Parathyroid adenoma (tissue), 2 donors: ENCODE data around the gene FAM222A.

Experiments
- H2AFZ ChIP-seq: fragments of 300-600 bp; sonication (generic); one replicate; pipeline ENCODE4 v1.7.0; 2017; ENCODE audit warnings: antibody characterized with exemption, mild to moderate bottlenecking
- H3K27ac ChIP-seq: fragments of 300-600 bp; sonication (generic); one replicate; pipeline ENCODE4 v1.7.0; 2017
- H3K27me3 ChIP-seq: fragments of 300-600 bp; sonication (generic); one replicate; pipeline ENCODE4 v1.7.0; 2017; ENCODE audit warnings: low read length; ENCODE audit not compliant: control insufficient read depth, insufficient read depth
- H3K36me3 ChIP-seq: fragments of 300-600 bp; sonication (generic); one replicate; pipeline ENCODE4 v1.7.0; 2017; ENCODE audit warnings: low read length; ENCODE audit not compliant: control insufficient read depth, insufficient read depth
- H3K4me1 ChIP-seq: fragments of 300-600 bp; sonication (generic); one replicate; pipeline ENCODE4 v1.7.0; 2017; ENCODE audit warnings: control low read depth
- H3K4me2 ChIP-seq: fragments of 300-600 bp; sonication (generic); one replicate; pipeline ENCODE4 v1.7.0; 2017; ENCODE audit warnings: low read length
- H3K4me3 ChIP-seq: fragments of 300-600 bp; sonication (generic); one replicate; pipeline ENCODE4 v1.7.0; 2017; ENCODE audit warnings: low read depth, low read length
- H3K79me2 ChIP-seq: fragments of 300-600 bp; sonication (generic); one replicate; pipeline ENCODE4 v1.7.0; 2017; ENCODE audit warnings: control low read depth
- H3K9ac ChIP-seq: fragments of 300-600 bp; sonication (generic); one replicate; pipeline ENCODE4 v1.7.0; 2017; ENCODE audit warnings: mild to moderate bottlenecking
- H3K9me3 ChIP-seq: fragments of 300-600 bp; sonication (generic); one replicate; pipeline ENCODE4 v1.7.0; 2017; ENCODE audit warnings: low read length; ENCODE audit not compliant: control insufficient read depth
- CTCF ChIP-seq: fragments of 300-600 bp; sonication (generic); IDR thresholded peaks from one replicate; pipeline ENCODE4 v1.7.0; 2017; ENCODE audit warnings: antibody characterized with exemption, mild to moderate bottlenecking
- donor health status: primary hyperparathyroidism.

The FAM222A gene

DNA sequence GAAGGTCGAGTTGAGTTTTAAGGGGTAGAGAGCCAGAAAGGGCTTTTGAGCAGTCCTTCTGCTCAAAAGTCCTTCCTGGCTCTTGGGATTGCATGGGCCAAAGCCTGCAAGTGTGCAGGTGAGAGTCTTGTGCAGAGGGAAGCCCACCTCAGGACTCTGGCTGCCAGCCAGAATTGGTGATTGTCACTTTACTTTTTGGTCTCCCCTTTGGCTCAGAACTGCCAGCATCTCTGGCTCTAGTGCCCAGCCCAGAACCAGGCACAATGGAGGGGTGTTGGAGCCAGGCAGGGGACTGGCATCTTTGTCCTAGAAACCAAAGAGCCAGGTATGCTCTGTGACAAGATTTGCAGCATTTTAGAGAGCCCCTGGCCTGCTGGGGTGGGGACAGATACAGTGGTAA, 23.5 kb downstream of the FAM222A start:
- Histone ChIP-seq H3K36me3 (no peaks in the 10 kb centered on the region), H3K4me3 (no peak overlapping the region), H3K9me3 (no peaks in the 10 kb centered on the region), H3K9ac (no peak overlapping the region), H3K4me1 (peaks cover 31% of the 10 kb centered on the region), H3K27ac (no peak overlapping the region), H3K27me3 (no peaks in the 10 kb centered on the region), H2AFZ (peak overlapping the region; percentile 38), H3K79me2 (no peaks in the 10 kb centered on the region), H3K4me2 (no peak overlapping the region)
- no peak for TF ChIP-seq CTCF

DNA sequence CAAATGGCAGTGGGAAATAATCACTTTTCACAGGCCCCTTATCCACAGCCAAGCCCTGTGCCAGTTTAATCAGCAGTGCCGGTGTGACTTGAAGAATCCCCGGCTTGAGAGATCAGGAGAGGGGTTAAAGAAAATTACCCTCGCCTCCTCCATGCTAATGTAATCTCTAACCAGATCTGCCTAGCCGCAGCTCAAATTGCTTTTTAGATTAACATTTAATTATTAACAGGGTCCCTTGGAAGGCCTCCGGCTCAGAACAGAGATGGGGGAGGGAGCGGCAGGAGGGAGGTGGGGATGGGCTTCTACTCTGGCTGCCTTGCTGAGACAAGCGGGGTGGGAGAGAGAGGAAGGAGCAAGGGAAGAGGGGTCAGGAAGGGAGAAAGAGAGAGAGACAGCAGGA, 24.0 kb downstream of the FAM222A start:
- Histone ChIP-seq H3K9ac (no peak overlapping the region), H3K27ac (no peak overlapping the region), H3K36me3 (no peaks in the 10 kb centered on the region), H3K9me3 (no peaks in the 10 kb centered on the region), H2AFZ (peak overlapping the region; percentile 65), H3K27me3 (no peaks in the 10 kb centered on the region), H3K4me3 (no peak overlapping the region), H3K4me2 (no peak overlapping the region), H3K4me1 (peaks cover 31% of the 10 kb centered on the region), H3K79me2 (no peaks in the 10 kb centered on the region)
- TF ChIP-seq CTCF = no peak

- no peaks in the 10 kb centered on the region for H3K27me3 ChIP-seq
- no peak overlapping the region for H3K9ac ChIP-seq
- no peak overlapping the region for H3K27ac ChIP-seq
- peak overlapping the region; percentile 65 for H2AFZ ChIP-seq
- no peak overlapping the region for H3K4me3 ChIP-seq
- H3K36me3 ChIP-seq = no peaks in the 10 kb centered on the region
- no peaks in the 10 kb centered on the region for H3K9me3 ChIP-seq
- TF ChIP-seq CTCF = no peak
- no peak overlapping the region for H3K4me2 ChIP-seq
- no peaks in the 10 kb centered on the region for H3K79me2 ChIP-seq
- H3K4me1 ChIP-seq = peaks cover 31% of the 10 kb centered on the region
Measured at GRCh38 chr12:109738209-109738608, 24.6 kb downstream of the FAM222A start.

- Histone ChIP-seq H3K9me3 (no peaks in the 10 kb centered on the region), H3K4me3 (no peak overlapping the region), H3K27me3 (no peaks in the 10 kb centered on the region), H3K27ac (peak overlapping the region; percentile 27), H3K36me3 (no peaks in the 10 kb centered on the region), H2AFZ (no peak overlapping the region), H3K4me1 (peaks cover 31% of the 10 kb centered on the region), H3K79me2 (no peaks in the 10 kb centered on the region), H3K9ac (no peak overlapping the region), H3K4me2 (no peak overlapping the region)
- no peak for TF ChIP-seq CTCF
Measured at GRCh38 chr12:109738878-109739665, 25.4 kb downstream of the FAM222A start.
